ENCODE results near the gene ZSCAN26. TPM values are rescaled to one million over a fixed set of nuclear protein-coding genes. Genes with fewer than 3 reads are reported as not detected.

The ZSCAN26 gene
- total RNA-seq, 1 experiment from 2014 or later, result 10.8 TPM

Other genes starting within 250 kb of the ZSCAN26 start
- 8.9 and 12.1 TPM in 2 replicates for gene ZNF165, start 186.6 kb upstream of the ZSCAN26 start, total RNA-seq (2014; rRNA removed)
- gene ZSCAN16, start 142.5 kb upstream of the ZSCAN26 start, total RNA-seq (2014; rRNA removed), result 4.5 and 8.1 TPM in 2 replicates
- 10.3 and 12.0 TPM in 2 replicates for gene ZKSCAN8, start 125.3 kb upstream of the ZSCAN26 start, total RNA-seq (2014; rRNA removed)
- gene ZSCAN9, start 41.9 kb upstream of the ZSCAN26 start, total RNA-seq (2014; rRNA removed), result 10.8 and 11.7 TPM in 2 replicates
- 2.3 and 3.7 TPM in 2 replicates for gene ZKSCAN4, start 14.9 kb upstream of the ZSCAN26 start, total RNA-seq (2014; rRNA removed)
- gene NKAPL, start 7.8 kb upstream of the ZSCAN26 start, total RNA-seq (2014; rRNA removed), result not detected in 2 replicates
- 6.2 and 9.0 TPM in 2 replicates for gene PGBD1, start 14.4 kb downstream of the ZSCAN26 start, total RNA-seq (2014; rRNA removed)
- 10.7 and 16.9 TPM in 2 replicates for gene ZSCAN31, start 69.0 kb downstream of the ZSCAN26 start, total RNA-seq (2014; rRNA removed)
- gene ZKSCAN3, start 82.8 kb downstream of the ZSCAN26 start, total RNA-seq (2014; rRNA removed), result 1.9 and 2.3 TPM in 2 replicates
- 0.58 and 0.95 TPM in 2 replicates for gene ZSCAN12, start 132.6 kb downstream of the ZSCAN26 start, total RNA-seq (2014; rRNA removed)
- gene ZSCAN23, start 176.3 kb downstream of the ZSCAN26 start, total RNA-seq (2014; rRNA removed), result 2.2 and 3.4 TPM in 2 replicates
- not detected in 2 replicates for gene GPX6, start 248.7 kb downstream of the ZSCAN26 start, total RNA-seq (2014; rRNA removed)